Middle frontal gyrus (tissue), 1 donor: ENCODE results near the gene ADO.
A peak's percentile ranks its signal among the peaks of the same experiment; 100 is the strongest.
"Not testable (repeated sequence)": the region's sequence is repeated elsewhere in the genome, so short reads cannot be mapped to it uniquely, and the experiment has no call there.

Experiments
- DNase-seq: peaks from one replicate; pipeline ENCODE4 v3.0.0-alpha.2; 2015; ENCODE audit warnings: low spot score; ENCODE audit errors: extremely low spot score

Gene ADO

GRCh38 chr10:62804356-62805230, at the start of gene ADO:
Gene ADO (plus strand): TSS chr10:62804720. CDS start chr10:62805060, 340 bp downstream.
- peak; percentile 89 for DNase-seq

- DNase-seq: no peak
Measured at GRCh38 chr10:62754963-62755362, 49.6 kb upstream of the ADO start.

- no peak for DNase-seq
Measured at GRCh38 chr10:62755662-62756653, 48.6 kb upstream of the ADO start.

GRCh38 chr10:62759599-62760175, 44.8 kb upstream of the ADO start:
- DNase-seq: no peak

- DNase-seq: no peak
Measured at GRCh38 chr10:62760401-62760800, 44.1 kb upstream of the ADO start.

- DNase-seq: no peak
Measured at GRCh38 chr10:62761115-62761514, 43.4 kb upstream of the ADO start.

GRCh38 chr10:62763155-62763554, 41.4 kb upstream of the ADO start:
- no peak for DNase-seq

- DNase-seq: no peak
Measured at GRCh38 chr10:62764011-62764410, 40.5 kb upstream of the ADO start.

GRCh38 chr10:62765726-62766125, 38.8 kb upstream of the ADO start:
- DNase-seq: no peak

GRCh38 chr10:62766386-62766785, 38.1 kb upstream of the ADO start:
- DNase-seq: no peak

GRCh38 chr10:62769574-62770242, 34.8 kb upstream of the ADO start:
- DNase-seq: no peak

- DNase-seq: no peak
Measured at GRCh38 chr10:62772186-62772974, 32.1 kb upstream of the ADO start.

- no peak for DNase-seq
Measured at GRCh38 chr10:62778125-62778524, 26.4 kb upstream of the ADO start.

GRCh38 chr10:62779487-62780248, 24.9 kb upstream of the ADO start:
- DNase-seq: no peak

- not testable (repeated sequence) for DNase-seq
Measured at GRCh38 chr10:62784537-62784936, 20.0 kb upstream of the ADO start.

GRCh38 chr10:62788285-62788684, 16.2 kb upstream of the ADO start:
- not testable (repeated sequence) for DNase-seq

- no peak for DNase-seq
Measured at GRCh38 chr10:62788861-62789467, 15.6 kb upstream of the ADO start.

- DNase-seq: no peak
Measured at GRCh38 chr10:62790019-62790555, 14.4 kb upstream of the ADO start.

GRCh38 chr10:62790571-62790970, 13.9 kb upstream of the ADO start:
- no peak for DNase-seq
